WTC11 (cell line): ENCODE data around the gene CDK6. TPM values are rescaled to one million over a fixed set of nuclear protein-coding genes. Genes with fewer than 3 reads are reported as not detected.

ENCODE experiments used
- ATAC-seq: fragments of 200-7000 bp; cut with Tn5 transposase; 2 replicates; pipeline ENCODE4 v1.10.0; 2021; ENCODE audit warnings: mild to moderate bottlenecking, moderate library complexity
- CTCF ChIA-PET: fragments of 300-600 bp; sonication (Branson Sonifier 250); formaldehyde crosslinking; loops from one replicate; lab custom pipeline; 2021; ENCODE audit warnings: antibody characterized with exemption; lab: Charles Lee
- POLR2A ChIA-PET: fragments of 350-600 bp; sonication (Branson Sonifier 250); formaldehyde crosslinking; loops from one replicate; lab custom pipeline; 2021; ENCODE audit warnings: antibody characterized with exemption; lab: Charles Lee
- DNase-seq: peaks from one replicate; pipeline ENCODE4 v3.0.0; 2021; ENCODE audit warnings: low spot score
- H3K27ac Mint-ChIP-seq: 2 replicates; pipeline ENCODE4 v1.8.0; 2021; ENCODE audit warnings: mixed read lengths
- H3K27me3 Mint-ChIP-seq: 2 replicates; pipeline ENCODE4 v1.8.0; 2021; ENCODE audit warnings: low read depth, mild to moderate bottlenecking, moderate library complexity, mixed read lengths
- H3K36me3 Mint-ChIP-seq: 2 replicates; pipeline ENCODE4 v1.8.0; 2021; ENCODE audit warnings: mixed read lengths
- H3K4me1 Mint-ChIP-seq: 2 replicates; pipeline ENCODE4 v1.8.0; 2022; ENCODE audit warnings: mixed read lengths
- H3K4me3 Mint-ChIP-seq: 2 replicates; pipeline ENCODE4 v1.8.0; 2021; ENCODE audit warnings: mild to moderate bottlenecking, moderate library complexity, mixed read lengths
- H3K9me3 Mint-ChIP-seq: 2 replicates; pipeline ENCODE4 v1.8.0; 2021; ENCODE audit warnings: mixed read lengths
- AR ChIP-seq: fragments of 250-450 bp; sonication (Bioruptor Pico); IDR thresholded peaks from 2 replicates; pipeline ENCODE4 v1.9.0; 2021; ENCODE audit warnings: mild to moderate bottlenecking
- ATF1 ChIP-seq: sonication (generic); formaldehyde crosslinking; IDR thresholded peaks from 2 replicates; pipeline ENCODE4 v1.8.1; 2023; ENCODE audit warnings: mild to moderate bottlenecking, moderate library complexity, missing genetic modification reagents
- CBFB ChIP-seq: sonication (generic); formaldehyde crosslinking; IDR thresholded peaks from 2 replicates; pipeline ENCODE4 v1.8.1; 2022; ENCODE audit warnings: mild to moderate bottlenecking, low read depth, missing genetic modification reagents
- E2F1 ChIP-seq: sonication (generic); formaldehyde crosslinking; IDR thresholded peaks from 2 replicates; pipeline ENCODE4 v1.8.0; 2022; ENCODE audit warnings: mild to moderate bottlenecking, missing genetic modification reagents
- ELF4 ChIP-seq: sonication (generic); formaldehyde crosslinking; IDR thresholded peaks from 2 replicates; pipeline ENCODE4 v1.8.1; 2022; ENCODE audit warnings: low read depth, mild to moderate bottlenecking, moderate library complexity, missing genetic modification reagents
- ESRRA ChIP-seq: sonication (generic); formaldehyde crosslinking; IDR thresholded peaks from 2 replicates; pipeline ENCODE4 v1.8.1; 2022; ENCODE audit warnings: mild to moderate bottlenecking, missing genetic modification reagents, borderline replicate concordance
- FOXK1 ChIP-seq: sonication (generic); formaldehyde crosslinking; IDR thresholded peaks from 2 replicates; pipeline ENCODE4 v1.8.0; 2022; ENCODE audit warnings: mild to moderate bottlenecking, moderate library complexity, missing genetic modification reagents
- FOXP1 ChIP-seq: sonication (generic); formaldehyde crosslinking; IDR thresholded peaks from 2 replicates; pipeline ENCODE4 v1.8.0; 2022; ENCODE audit warnings: missing genetic modification reagents, mild to moderate bottlenecking, moderate library complexity, borderline replicate concordance
- GABPB1 ChIP-seq: sonication (generic); formaldehyde crosslinking; IDR thresholded peaks from 2 replicates; pipeline ENCODE4 v1.8.1; 2023; ENCODE audit warnings: mild to moderate bottlenecking, missing genetic modification reagents
- KAT7 ChIP-seq: sonication (generic); formaldehyde crosslinking; IDR thresholded peaks from 2 replicates; pipeline ENCODE4 v1.8.1; 2023; ENCODE audit warnings: missing genetic modification reagents, mild to moderate bottlenecking, borderline replicate concordance
- MYBL2 ChIP-seq: sonication (generic); formaldehyde crosslinking; IDR thresholded peaks from 2 replicates; pipeline ENCODE4 v1.8.1; 2023; ENCODE audit warnings: mild to moderate bottlenecking, moderate library complexity, missing genetic modification reagents
- OVOL2 ChIP-seq: fragments of 250-450 bp; sonication (Bioruptor Pico); IDR thresholded peaks from 2 replicates; pipeline ENCODE4 v1.9.0; 2021; ENCODE audit warnings: mild to moderate bottlenecking, borderline replicate concordance
- RELA ChIP-seq: sonication (generic); formaldehyde crosslinking; IDR thresholded peaks from 2 replicates; pipeline ENCODE4 v1.8.1; 2022; ENCODE audit warnings: missing genetic modification reagents, mild to moderate bottlenecking, borderline replicate concordance
- TEAD1 ChIP-seq: sonication (generic); formaldehyde crosslinking; IDR thresholded peaks from 2 replicates; pipeline ENCODE4 v1.8.0; 2022; ENCODE audit warnings: mild to moderate bottlenecking, missing genetic modification reagents
- ZNF138 ChIP-seq: sonication (generic); formaldehyde crosslinking; conservative IDR thresholded peaks from 2 replicates; pipeline ENCODE4 v1.8.1; 2022; ENCODE audit warnings: mild to moderate bottlenecking, moderate library complexity, missing genetic modification reagents
- total RNA-seq: library from RNA; stranded (reverse); gene quantifications from 3 replicates; pipeline ENCODE4 v1.2.3, GENCODE V29; 2021
- TF ChIP-seq, protein P1 (sequence below): sonication (generic); formaldehyde crosslinking; IDR thresholded peaks from 2 replicates; pipeline ENCODE4 v1.8.1; 2022; ENCODE audit warnings: mild to moderate bottlenecking, moderate library complexity, missing genetic modification reagents
- TF ChIP-seq, protein P2 (sequence below): sonication (generic); formaldehyde crosslinking; IDR thresholded peaks from 2 replicates; pipeline ENCODE4 v1.8.1; 2023; ENCODE audit warnings: mild to moderate bottlenecking, missing genetic modification reagents, moderate library complexity
- TF ChIP-seq, protein P3 (sequence below): sonication (generic); formaldehyde crosslinking; IDR thresholded peaks from 2 replicates; pipeline ENCODE4 v1.8.1; 2022; ENCODE audit warnings: low read depth, missing genetic modification reagents, borderline replicate concordance

CDK6 gene
- total RNA-seq, 1 experiment from 2014 or later, result 47.2 TPM

DNA sequence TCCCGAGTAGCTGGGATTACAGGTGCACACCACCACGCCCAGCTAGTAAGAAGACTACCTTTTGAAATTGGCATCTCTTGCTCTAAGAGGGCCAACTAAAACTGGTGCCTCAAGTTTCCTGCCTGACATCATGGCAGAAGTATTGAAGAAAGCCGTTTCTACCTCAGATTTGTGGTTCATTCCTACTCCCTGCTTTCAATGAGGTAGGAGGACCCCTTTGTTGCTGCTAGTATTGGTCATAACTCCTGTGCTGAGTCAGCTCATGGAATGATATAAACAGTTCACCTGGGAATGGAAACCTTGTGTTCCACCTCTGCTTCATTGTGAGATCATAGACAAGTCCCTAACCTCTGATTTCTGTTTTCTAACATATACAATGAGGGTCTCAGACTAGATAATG, 82.8 kb downstream of the CDK6 start:
- DNase-seq, result no peak
- ChIA-PET CTCF (no interaction called here), POLR2A (no interaction called here)
- H3K9me3 Mint-ChIP-seq, result peaks cover 8% of the 10 kb centered on the region
- ATAC-seq, result no peak
- no peaks in the 10 kb centered on the region for H3K27me3 Mint-ChIP-seq
- no peak for TF ChIP-seq FOXP1 (CRISPR knock-in tag)
- TF ChIP-seq RELA (CRISPR knock-in tag), result no peak
- no peak for TF ChIP-seq ESRRA (CRISPR knock-in tag)
- no peak for TF ChIP-seq FOXK1
- TF ChIP-seq CBFB (CRISPR knock-in tag), result no peak
- H3K36me3 Mint-ChIP-seq, result peaks cover 5% of the 10 kb centered on the region; the same call in 1 of the 2 replicates
- H3K27ac Mint-ChIP-seq, result 0 out of 2 replicates have a peak overlapping the region, but pooled peaks have one; percentile 33
- peaks cover 72% of the 10 kb centered on the region for H3K4me1 Mint-ChIP-seq
- H3K4me3 Mint-ChIP-seq, result no peak overlapping the region

- Mint-ChIP-seq H3K36me3 (peaks cover under 1% of the 10 kb centered on the region; the same call in 1 of the 2 replicates), H3K27me3 (no peaks in the 10 kb centered on the region), H3K4me3 (no peak overlapping the region), H3K27ac (0 out of 2 replicates have a peak overlapping the region, but pooled peaks have one; percentile 42), H3K4me1 (peaks cover 81% of the 10 kb centered on the region), H3K9me3 (peaks cover 4% of the 10 kb centered on the region)
- CTCF ChIA-PET, result no interaction called here
- DNase-seq (no peak), ATAC-seq (no peak)
- POLR2A ChIA-PET, result no interaction called here
- peak; percentile 70; the same call in 1 of the 2 replicates for TF ChIP-seq GABPB1
- TF ChIP-seq, protein P1, sequence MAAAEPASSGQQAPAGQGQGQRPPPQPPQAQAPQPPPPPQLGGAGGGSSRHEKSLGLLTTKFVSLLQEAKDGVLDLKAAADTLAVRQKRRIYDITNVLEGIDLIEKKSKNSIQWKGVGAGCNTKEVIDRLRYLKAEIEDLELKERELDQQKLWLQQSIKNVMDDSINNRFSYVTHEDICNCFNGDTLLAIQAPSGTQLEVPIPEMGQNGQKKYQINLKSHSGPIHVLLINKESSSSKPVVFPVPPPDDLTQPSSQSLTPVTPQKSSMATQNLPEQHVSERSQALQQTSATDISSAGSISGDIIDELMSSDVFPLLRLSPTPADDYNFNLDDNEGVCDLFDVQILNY (CRISPR knock-in tag), result no peak
These were observed 84.2 kb downstream of the CDK6 start for GRCh38 chr7:92751902-92752901.

GRCh38 chr7:92750946-92751345, 85.4 kb downstream of the CDK6 start:
- Mint-ChIP-seq H3K27ac (0 out of 2 replicates have a peak overlapping the region, but pooled peaks have one; percentile 40), H3K9me3 (0 out of 2 replicates have a peak, but pooled peaks cover 3% of the 10 kb centered on the region), H3K36me3 (no peaks in the 10 kb centered on the region), H3K27me3 (no peaks in the 10 kb centered on the region), H3K4me1 (peaks cover 71% of the 10 kb centered on the region), H3K4me3 (no peak overlapping the region)
- no peak for DNase-seq
- ChIA-PET CTCF (no interaction called here), POLR2A (no interaction called here)
- no peak for ATAC-seq
- TF ChIP-seq ELF4 (CRISPR knock-in tag) (no peak), MYBL2 (no peak), FOXP1 (CRISPR knock-in tag) (no peak), E2F1 (CRISPR knock-in tag) (no peak), ZNF138 (CRISPR knock-in tag) (no peak), KAT7 (CRISPR knock-in tag) (no peak), OVOL2 (CRISPR knock-in tag) (no peak), ATF1 (no peak), TEAD1 (CRISPR knock-in tag) (no peak), AR (CRISPR knock-in tag) (no peak)
- TF ChIP-seq, protein P2, sequence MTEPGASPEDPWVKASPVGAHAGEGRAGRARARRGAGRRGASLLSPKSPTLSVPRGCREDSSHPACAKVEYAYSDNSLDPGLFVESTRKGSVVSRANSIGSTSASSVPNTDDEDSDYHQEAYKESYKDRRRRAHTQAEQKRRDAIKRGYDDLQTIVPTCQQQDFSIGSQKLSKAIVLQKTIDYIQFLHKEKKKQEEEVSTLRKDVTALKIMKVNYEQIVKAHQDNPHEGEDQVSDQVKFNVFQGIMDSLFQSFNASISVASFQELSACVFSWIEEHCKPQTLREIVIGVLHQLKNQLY (CRISPR knock-in tag), result no peak
- TF ChIP-seq, protein P3, sequence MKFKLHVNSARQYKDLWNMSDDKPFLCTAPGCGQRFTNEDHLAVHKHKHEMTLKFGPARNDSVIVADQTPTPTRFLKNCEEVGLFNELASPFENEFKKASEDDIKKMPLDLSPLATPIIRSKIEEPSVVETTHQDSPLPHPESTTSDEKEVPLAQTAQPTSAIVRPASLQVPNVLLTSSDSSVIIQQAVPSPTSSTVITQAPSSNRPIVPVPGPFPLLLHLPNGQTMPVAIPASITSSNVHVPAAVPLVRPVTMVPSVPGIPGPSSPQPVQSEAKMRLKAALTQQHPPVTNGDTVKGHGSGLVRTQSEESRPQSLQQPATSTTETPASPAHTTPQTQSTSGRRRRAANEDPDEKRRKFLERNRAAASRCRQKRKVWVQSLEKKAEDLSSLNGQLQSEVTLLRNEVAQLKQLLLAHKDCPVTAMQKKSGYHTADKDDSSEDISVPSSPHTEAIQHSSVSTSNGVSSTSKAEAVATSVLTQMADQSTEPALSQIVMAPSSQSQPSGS (CRISPR knock-in tag), result no peak
